ENCODE data around the gene TSTD1.
"Not testable (repeated sequence)": the region's sequence is repeated elsewhere in the genome, so short reads cannot be mapped to it uniquely, and the experiment has no call there.

The TSTD1 gene

DNA sequence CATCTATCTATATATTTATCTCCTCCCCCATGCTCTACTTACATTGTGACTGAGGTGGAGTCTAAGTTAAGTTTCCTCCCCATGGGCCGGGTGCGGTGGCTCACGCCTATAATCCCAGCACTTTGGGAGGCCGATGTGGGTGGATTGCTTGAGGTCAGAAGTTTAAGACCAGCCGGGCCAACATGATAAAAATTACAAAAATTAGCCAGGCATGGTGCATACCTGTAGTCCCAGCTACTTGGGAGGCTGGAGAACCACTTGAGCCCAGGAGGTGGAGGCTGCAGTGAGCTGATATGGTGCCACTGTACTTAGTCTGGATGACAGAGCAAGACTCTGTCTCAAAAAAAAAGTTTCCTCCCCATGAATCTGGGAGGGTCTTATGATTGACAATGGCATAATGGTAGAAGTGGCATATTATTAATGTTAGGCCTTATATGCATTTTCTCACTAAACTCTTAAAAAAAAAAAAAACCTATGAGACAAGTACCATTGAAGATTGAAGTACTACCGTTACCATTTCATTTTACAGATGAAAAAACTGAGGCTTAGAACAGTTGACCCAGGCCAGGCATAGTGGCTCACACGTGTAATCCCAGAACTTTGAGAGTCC lies 29.1 kb downstream of the TSTD1 start:
- DNase-seq (ENCODE audit: low read depth, low spot score): no peak

DNA sequence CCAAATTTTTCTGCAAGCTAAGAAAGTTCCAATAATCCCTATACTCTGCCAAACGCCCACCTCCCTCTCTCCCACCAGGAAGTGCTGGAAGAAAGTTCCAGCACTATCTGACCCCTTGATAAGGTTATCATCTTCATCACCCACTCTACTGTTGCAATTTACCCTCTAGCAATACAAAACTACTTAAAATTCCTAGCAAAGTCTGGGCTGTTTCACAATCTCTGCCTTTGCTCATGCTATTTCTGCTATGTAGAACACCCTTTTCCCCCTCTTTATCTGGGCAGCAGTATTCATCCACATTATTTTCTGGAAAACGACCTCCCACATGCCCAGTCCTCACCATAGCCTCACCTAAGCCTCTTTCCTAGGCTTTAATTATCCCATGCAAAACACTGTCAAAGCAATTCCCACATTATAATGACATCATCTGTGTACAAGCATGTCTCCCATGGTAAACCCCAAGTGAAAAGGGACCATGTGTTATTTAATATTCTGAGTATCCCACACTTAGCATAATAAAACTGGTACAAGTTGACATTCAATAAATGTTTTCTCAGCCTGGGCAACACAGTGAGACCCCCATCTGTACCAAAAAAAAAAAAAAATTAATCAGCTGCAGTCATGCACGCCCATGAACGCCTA lies 29.8 kb downstream of the TSTD1 start:
- DNase-seq (ENCODE audit: low read depth, low spot score): no peak

DNA sequence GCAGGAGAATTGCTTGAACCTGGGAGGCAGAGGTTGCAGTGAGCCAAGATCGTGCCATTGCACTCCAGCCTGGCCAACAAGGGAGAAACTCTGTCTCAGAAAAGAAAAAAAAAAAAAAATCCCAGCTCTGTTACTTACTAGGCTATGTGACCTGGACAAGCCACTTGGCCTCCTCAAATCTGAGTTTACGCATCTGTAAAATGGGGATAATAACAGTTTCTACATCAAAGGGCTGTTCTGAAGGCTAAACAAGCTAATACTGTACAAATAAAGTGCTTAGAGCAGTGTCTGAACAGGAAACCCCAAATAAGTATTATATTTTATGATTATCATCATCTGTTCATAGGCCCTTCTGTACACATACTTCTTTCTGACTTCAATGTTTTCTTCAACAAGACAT lies 31.4 kb downstream of the TSTD1 start:
- DNase-seq (ENCODE audit: low read depth, low spot score): no peak

DNA sequence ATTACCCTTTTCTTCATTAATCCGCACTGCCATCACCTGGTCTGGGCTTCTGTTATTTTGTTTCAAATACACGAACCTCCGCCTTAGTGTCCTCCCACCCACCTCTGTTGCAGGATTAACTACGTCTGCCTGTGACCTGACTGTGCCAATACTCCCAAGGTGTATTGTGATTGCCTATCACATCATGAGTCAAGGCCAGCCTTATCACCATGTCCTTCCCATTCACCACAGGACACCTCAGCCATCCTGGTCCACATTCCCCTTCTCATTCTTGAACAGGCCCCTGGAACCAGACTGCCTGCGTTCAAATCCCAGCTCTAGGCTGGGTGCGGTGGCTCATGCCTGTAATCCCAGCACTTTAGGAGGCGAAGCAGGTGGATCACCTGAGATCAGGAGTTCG lies 32.2 kb downstream of the TSTD1 start:
- no peak for DNase-seq (ENCODE audit: low read depth, low spot score)

DNA sequence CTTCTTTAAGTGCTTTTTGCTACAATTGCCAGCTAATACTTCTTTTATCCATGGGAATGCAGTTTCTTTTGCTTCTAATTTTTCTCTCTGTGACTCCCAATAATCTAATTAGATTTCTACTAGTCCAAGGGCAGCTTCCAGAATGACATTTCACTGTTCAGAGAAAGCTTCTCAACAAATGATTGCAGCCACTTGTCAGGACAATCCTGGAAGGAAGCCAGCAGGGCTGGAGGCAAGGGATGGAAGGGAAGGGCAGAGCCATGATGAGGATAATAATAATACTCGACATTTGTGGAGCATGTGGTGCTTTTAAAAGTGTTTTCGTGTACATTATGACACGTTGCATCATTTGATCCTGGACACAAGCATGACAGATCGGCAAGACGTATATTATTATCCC lies 37.2 kb downstream of the TSTD1 start:
- no peak for DNase-seq (ENCODE audit: low read depth, low spot score)

DNA sequence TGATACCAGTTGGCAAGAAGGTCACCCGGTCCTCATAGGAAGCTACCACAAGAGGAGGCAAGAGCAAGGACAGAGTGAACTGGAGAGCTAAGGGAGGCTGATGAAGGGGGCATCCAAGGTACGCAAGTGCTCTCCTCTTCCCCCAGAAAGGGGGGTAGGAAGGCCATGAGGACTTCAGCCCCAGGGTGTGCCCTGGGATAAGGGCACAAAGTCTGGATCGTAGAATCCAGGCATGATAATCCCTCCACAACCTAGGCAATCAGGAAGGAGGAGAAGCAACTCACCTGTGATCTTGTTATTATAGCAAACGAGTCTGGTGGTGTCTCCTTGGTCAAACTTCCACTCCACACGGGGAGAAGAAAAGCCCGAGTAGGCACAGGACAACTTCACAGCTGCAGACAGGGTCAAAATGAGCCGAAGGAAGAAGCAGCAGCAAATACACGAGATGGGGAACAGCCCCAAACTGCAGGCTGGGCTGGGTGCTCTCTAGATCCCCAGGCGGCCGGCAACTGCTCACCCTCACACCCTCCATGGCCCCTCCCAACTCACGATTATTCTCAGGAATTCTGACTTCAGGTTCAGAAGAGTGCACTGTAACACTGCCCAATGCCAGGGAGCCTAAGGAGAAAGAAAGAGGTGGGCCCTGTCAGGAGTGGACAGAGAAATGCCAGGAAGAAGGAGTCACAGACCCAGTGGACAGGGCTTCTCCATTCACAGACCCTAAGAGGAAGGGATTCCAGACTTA lies 37.9 kb downstream of the TSTD1 start:
- DNase-seq (ENCODE audit: low read depth, low spot score): no peak

DNA sequence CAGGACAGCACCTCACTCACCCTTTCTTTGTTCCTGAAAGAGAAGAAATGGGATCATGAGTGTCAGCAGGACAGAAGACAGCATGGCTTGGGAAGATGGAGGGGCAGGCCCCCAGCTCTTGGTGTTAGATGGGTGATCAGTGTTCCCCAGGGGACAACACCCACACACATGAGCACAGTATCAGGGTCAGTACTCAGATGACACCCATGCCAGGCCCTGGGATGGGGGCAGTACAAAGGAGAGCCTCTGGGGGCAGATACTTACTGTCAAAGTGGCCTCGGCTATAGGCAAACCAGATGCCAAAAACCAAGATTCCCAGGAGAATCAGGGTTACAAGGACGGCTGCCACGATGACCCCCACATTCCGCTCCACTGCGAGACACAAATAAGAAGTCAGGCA lies 39.4 kb downstream of the TSTD1 start:
- DNase-seq (ENCODE audit: low read depth, low spot score): no peak

DNA sequence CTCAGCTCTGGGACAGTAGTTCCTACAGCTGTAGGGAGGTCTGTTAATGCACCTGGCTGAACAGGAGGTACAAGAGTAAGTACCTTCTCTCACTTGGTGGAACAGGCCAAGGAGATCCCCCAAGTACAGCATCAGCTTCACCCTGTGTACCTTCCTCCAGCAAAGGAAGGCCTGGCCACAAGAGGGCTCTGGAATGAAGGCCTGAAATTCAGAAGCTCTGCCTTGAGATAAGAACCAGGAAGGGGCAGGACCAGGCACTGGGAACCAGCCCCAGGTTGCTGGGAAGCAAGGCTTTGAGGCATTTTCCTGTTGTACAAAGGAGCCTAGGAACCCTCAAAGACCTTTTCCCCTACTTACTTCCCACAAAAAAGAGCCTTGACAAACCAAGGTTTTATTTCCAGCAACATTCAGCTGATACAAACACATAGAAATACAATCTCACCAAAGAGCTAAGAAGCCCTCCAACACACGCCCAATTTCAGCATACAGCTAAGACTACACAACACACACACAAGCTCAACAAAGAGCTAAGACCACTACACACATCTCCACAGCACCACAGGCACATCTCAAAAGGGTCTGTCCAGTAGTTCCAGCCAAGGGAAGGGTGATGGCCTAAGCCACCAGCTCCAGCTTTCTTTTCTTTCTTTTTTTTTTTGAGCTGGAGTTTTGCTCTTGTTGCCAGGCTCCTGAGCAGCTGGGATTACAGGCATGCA lies 41.3 kb downstream of the TSTD1 start:
- DNase-seq (ENCODE audit: low read depth, low spot score): no peak

DNA sequence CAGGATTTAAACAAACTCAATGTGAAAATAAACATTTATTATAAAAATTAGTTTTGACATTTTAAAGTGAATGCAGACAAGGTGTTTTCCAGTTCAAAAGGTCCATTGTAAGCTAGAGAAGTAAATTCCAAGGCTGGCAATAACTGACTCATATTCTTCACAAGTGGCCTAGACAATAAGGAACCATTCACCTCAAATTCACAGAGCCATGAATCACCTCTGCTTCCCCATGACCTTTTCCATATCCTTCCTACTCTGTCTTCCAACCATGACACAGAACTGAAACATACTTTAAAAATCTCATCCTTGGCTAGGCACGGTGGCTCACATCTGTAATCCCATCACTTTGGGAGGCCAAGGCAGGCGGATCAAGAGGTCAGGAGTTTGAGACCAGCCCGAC lies 42.6 kb downstream of the TSTD1 start:
- no peak for DNase-seq (ENCODE audit: low read depth, low spot score)

DNA sequence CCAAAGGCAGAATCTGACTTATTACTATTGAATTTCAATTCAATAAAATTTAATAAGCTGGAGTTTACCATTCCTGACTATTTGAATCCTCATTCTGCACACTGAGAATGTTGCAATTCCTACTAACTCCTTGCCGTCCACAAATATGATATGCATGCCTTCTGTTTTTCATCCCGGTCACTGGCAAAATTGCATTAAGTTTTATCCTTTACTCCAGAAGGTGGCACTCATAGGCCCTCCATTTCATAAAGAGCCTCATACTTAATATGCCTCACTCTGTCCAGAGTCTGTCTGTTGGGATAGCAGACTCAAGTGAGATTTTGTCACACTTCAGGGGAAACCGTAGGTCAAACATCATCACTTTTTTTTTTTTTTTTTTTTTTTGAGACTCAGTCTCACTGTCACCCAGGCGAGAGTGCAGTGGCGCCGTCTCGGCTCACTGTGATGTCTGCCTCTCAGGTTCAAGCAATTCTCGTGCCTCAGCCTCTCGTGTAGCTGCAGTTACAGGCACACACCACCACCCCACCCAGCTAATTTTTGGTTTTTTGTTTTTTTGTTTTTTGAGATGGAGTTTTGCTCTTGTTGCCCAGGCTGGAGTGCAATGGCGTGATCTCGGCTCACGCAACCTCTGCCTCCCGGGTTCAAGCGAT lies 45.1 kb downstream of the TSTD1 start:
- DNase-seq (ENCODE audit: low read depth, low spot score): no peak

DNA sequence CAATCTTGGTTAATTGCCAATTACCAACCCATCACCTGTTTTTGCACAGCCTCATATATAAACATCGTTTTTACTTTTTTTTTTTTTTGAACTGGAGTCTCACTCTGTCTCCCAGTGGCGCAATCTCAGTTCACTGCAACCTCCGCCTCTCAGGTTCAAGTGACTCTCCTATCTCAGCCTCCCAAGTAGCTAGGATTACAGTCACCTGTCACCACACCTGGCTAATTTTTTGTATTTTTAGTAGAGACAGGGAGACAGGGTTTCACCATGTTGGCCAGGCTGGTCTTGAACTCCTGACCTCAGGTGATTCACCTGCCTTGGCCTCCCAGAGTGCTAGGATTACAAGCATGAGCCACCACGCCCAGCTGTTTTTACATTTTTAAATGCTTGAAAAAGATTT lies 46.7 kb downstream of the TSTD1 start:
- not testable (repeated sequence) for DNase-seq (ENCODE audit: low read depth, low spot score)

Data from iPS DF 19.7 (cell line).